COLO668 (cell line): ENCODE measurements around the gene CLHC1.

Experiments used
- DNase-seq: peaks from one replicate; lab custom pipeline; 2025; ENCODE audit not compliant: unreplicated experiment; lab: John Stamatoyannopoulos, UW

The CLHC1 gene

GRCh38 chr2:55169915-55170314 lies 62.2 kb downstream of the CLHC1 start:
- no peak for DNase-seq

GRCh38 chr2:55169359-55169758 lies 62.7 kb downstream of the CLHC1 start:
- DNase-seq = no peak

DNA sequence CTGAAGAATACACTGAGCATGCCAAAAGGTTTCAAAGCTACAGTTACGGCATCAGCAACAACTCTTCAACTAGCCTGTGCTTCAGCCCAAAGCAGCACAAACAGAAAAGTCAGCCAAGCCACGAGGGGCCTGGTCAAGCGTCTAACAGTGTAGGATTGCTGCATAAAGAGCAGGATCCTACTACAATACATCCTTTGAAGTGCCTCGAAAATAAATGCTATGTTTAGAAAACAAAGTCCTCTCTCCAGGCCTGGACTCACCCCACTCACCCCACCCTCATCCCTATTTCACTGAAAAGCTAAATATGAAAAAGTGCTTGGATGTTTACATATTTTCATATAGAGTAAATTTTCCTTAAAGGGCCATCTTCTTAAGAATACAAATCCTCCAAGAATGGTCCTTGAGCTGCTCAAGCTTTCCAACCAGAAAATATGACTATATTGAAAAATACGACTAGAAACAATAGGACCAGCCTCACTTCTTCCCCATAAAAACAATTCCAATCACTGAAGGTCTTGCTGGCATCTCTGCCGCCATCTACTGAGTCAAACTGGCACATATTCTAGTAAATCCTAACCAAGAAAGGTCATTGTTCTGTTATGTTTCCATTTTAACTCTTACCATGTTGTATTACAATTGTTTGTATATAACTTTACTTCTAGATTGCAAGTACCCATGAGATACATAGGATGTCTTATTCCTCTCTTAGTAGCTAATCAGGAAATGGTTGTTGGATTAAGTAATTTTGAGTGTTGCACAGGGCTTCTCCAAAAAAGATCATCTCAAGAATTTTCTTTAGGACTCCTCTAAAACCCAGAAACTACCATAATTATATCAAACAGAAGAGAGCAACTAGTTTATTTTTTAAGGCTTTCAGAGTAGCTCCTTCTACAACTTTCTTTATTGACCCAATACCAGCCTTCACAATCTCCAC lies 63.6 kb downstream of the CLHC1 start:
- peak; percentile 46 for DNase-seq

GRCh38 chr2:55165626-55166025 lies 66.5 kb downstream of the CLHC1 start:
- no peak for DNase-seq

- DNase-seq = no peak
Measured at GRCh38 chr2:55164534-55165480, 67.3 kb downstream of the CLHC1 start.

DNA sequence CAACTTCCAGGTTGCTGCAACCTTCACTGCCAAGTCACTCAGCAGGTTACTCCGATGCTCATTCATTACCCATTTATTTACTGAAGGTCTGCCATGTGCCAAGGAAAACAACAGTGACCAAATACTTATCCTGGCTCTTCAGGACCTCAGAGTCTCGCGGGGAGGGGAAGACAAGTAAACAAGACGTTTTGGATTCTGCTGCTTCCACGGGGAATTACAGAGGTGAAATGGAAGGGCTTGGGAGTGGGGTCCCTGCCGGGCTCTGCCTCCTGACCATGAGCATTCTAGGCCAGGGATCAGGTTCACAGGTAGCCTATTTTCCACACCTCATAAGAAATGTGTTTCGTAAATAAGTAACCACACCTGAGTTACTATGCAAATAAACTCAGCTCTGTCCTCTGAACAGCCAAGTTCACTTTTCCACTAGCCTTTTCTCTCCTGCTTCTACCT lies 68.1 kb downstream of the CLHC1 start:
- DNase-seq = no peak

DNA sequence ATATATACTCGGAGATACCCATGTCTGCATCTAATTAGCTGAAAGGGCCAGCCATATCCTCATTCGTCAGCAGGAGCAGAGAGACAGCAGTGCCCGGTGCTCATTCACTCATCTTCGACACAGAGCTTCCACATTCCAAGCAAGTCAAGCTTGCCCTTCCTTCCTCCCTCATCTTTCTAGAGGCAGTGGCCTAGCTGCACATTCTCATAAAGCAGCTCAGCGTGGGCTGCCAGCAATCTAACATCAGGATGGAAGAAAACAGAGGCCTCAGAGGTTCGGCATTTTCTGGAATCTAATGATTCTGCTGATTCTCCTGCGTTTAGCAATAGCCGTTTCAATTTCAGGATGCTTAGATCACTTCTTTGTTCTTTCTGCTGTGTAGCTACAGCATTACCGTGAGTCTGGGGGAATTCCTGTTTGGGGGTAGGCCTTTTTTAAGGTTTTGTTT lies 68.8 kb downstream of the CLHC1 start:
- no peak for DNase-seq

DNA sequence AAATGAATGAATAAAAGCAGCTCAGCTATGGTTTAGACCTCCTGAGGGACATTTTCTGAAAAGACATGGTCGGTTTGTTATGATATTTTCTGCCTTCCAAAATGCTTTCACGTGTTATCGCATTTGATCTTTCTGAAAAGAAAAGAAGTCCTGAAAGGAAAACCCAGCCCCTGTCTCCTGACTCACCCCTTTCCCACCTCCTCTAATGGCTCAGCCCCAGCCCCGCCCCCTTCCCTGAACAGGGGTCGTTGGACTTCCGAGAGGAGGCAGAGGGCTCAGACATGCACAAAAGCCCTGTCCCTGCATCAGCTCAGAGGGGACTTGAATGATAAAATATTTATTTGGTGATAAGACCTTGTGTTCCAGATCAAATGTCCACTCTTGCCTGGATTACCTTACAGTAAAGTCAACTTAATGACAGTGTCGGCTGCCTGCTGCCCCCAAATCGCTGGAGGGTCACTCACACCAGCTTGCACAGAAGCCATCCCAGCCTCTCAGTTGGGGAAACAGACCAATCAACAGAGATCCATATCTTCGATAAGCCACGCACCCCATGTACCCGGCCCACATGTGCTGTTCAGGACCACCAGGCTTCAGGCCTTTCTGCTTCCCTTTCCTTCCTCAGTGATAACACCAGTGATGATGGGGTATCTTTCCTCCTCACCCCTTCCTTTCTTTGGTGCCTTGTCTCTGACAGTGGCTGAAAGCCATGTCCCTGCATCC lies 69.6 kb downstream of the CLHC1 start:
- no peak for DNase-seq

GRCh38 chr2:55161295-55162210 lies 70.5 kb downstream of the CLHC1 start:
- no peak for DNase-seq

- DNase-seq = no peak
Measured at GRCh38 chr2:55160422-55160821, 71.7 kb downstream of the CLHC1 start.

- DNase-seq = no peak
Measured at GRCh38 chr2:55159752-55160151, 72.3 kb downstream of the CLHC1 start.

DNA sequence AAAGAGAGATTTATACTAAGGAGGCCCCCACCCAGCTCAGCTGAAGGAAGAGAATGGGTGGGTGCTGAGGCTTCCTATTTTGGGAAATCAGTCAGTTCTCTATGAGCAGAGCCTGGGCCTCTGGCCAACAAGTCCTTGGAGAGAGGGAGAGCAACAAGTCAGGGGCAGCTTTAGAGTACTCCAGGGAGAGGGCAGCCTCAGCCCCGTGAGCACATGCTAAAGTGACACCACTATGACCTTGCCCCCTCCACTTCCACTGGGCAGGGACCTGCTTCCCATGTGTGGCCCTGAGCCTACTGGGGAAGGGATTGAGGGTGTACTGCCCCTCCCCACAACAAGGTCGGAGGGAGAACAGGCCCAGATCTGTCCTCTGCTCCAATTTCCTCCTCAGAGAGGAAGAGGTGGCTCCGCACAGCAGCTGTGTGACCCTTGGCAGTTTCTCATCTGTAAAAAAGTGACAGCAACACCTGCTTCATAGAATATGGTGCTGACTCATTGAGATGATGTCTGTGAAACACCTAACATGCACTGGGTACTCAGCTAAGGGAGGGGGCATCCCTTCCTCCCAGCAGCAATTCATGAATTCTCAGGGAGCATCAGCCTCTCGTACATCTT lies 72.9 kb downstream of the CLHC1 start:
- peak; percentile 59 for DNase-seq

GRCh38 chr2:55158111-55158814 lies 73.8 kb downstream of the CLHC1 start:
- DNase-seq = no peak

GRCh38 chr2:55157474-55157884 lies 74.6 kb downstream of the CLHC1 start:
- no peak for DNase-seq

DNA sequence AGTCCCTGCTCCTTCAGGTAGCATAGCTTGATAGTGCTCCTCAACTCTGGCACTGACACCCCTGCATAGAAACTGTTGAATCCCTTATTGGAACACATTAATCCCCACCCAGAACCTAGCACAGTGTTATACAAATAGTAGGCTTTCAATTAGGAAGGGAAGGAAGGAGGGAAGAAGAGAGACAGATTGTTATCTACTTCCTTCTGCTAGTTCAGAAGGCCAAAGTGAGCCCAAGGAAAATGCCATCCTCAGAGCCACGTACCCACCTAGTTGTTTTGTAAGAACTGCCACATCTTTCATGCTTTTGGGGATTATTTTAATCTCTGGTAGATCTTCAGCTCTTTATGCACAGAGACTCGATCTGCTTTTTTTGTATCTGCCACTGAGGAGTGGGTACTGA lies 75.1 kb downstream of the CLHC1 start:
- DNase-seq = no peak

- no peak for DNase-seq
Measured at GRCh38 chr2:55156326-55156725, 75.8 kb downstream of the CLHC1 start.

DNA sequence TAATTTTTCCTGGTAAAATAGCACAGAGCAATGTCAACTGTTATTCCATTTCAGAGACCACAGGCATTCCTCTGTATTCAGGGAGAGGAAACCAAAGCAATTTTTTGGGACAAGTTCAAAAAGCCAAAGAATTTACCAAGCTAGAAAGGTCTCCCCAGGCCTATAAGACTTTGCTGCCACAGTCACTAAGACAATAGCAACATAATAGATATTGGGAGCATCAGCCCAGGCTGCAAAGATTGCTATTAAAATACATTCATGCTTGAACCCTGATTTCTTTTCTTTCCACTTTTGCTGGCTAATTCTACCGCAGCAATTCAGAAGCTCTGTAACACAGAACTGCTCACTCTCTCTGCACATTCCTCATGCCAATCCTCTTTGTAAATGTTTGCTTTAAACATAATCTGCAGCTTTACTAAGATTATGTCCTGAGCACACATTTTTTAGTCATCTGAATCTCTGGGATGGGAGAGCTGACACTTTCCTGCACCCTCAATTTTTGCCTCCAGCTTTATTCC lies 76.3 kb downstream of the CLHC1 start:
- no peak for DNase-seq

- no peak for DNase-seq
Measured at GRCh38 chr2:55155206-55155605, 76.9 kb downstream of the CLHC1 start.
